RWPE2 (cell line): ENCODE measurements around the gene GCLM.

Experiments used
- ATAC-seq: fragments of 200-7000 bp; cut with Tn5 transposase; 3 replicates; pipeline ENCODE4 v1.9.1; 2021; ENCODE audit warnings: low read depth
- DNase-seq: peaks from one replicate; pipeline ENCODE4 v3.0.0-alpha.2; 2020; ENCODE audit warnings: low spot score
- H3K27ac ChIP-seq: fragments of 450-650 bp; 2 replicates; pipeline ENCODE4 v1.5.1; 2017; ENCODE audit warnings: mild to moderate bottlenecking; ENCODE audit not compliant: poor library complexity, severe bottlenecking
- H3K27me3 ChIP-seq: fragments of 250-450 bp; sonication (Bioruptor Pico); 2 replicates; pipeline ENCODE4 v1.5.1; 2021; ENCODE audit warnings: mild to moderate bottlenecking, moderate library complexity; ENCODE audit not compliant: insufficient read depth, poor library complexity, severe bottlenecking
- H3K36me3 ChIP-seq: fragments of 250-450 bp; sonication (Bioruptor Pico); 2 replicates; pipeline ENCODE4 v1.5.1; 2020; ENCODE audit warnings: low read depth, mild to moderate bottlenecking, moderate library complexity
- H3K4me1 ChIP-seq: fragments of 250-450 bp; sonication (Bioruptor Pico); 2 replicates; pipeline ENCODE4 v1.5.1; 2021; ENCODE audit warnings: mild to moderate bottlenecking, moderate library complexity; ENCODE audit not compliant: insufficient read depth, poor library complexity, severe bottlenecking
- H3K4me3 ChIP-seq: fragments of 250-450 bp; sonication (Bioruptor Pico); 2 replicates; pipeline ENCODE4 v1.5.1; 2021; ENCODE audit warnings: mild to moderate bottlenecking, moderate library complexity; ENCODE audit not compliant: severe bottlenecking
- H3K9me3 ChIP-seq: fragments of 250-450 bp; sonication (Bioruptor Pico); 2 replicates; pipeline ENCODE4 v1.5.1; 2021; ENCODE audit warnings: mild to moderate bottlenecking, moderate library complexity; ENCODE audit not compliant: severe bottlenecking
- TF ChIP-seq, protein P1 (sequence below): fragments of 450-650 bp; IDR thresholded peaks from one replicate; pipeline ENCODE4 v1.5.1; 2017; ENCODE audit warnings: mild to moderate bottlenecking, moderate library complexity; ENCODE audit not compliant: poor library complexity, severe bottlenecking

Gene GCLM

DNA sequence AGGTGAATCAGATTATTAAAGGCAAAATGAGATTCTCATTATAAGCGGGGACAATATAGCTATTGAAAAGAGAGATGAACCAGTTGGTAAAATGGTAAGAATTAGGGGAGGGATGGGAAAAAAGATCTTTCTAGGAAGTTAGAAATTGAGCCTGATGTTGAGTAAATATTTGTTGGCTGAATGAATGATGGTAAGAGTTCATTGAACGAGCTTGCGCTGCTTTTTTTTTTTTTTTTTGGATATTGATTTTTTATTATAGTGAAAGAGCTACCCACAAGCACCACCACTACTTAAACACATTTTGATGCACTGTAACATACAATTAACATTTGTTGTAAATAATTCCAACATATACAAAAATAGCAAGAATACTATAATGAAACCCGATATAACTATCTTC lies 1.1 kb upstream of the GCLM start:
- ATAC-seq, result no peak
- no peak overlapping the region for H3K4me3 ChIP-seq
- H3K9me3 ChIP-seq, result no peaks in the 10 kb centered on the region
- peaks cover 25% of the 10 kb centered on the region for H3K4me1 ChIP-seq
- H3K27me3 ChIP-seq, result no peaks in the 10 kb centered on the region
- no peak for DNase-seq
- TF ChIP-seq, protein P1, sequence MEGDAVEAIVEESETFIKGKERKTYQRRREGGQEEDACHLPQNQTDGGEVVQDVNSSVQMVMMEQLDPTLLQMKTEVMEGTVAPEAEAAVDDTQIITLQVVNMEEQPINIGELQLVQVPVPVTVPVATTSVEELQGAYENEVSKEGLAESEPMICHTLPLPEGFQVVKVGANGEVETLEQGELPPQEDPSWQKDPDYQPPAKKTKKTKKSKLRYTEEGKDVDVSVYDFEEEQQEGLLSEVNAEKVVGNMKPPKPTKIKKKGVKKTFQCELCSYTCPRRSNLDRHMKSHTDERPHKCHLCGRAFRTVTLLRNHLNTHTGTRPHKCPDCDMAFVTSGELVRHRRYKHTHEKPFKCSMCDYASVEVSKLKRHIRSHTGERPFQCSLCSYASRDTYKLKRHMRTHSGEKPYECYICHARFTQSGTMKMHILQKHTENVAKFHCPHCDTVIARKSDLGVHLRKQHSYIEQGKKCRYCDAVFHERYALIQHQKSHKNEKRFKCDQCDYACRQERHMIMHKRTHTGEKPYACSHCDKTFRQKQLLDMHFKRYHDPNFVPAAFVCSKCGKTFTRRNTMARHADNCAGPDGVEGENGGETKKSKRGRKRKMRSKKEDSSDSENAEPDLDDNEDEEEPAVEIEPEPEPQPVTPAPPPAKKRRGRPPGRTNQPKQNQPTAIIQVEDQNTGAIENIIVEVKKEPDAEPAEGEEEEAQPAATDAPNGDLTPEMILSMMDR, result no peak
- H3K36me3 ChIP-seq, result no peaks in the 10 kb centered on the region
- H3K27ac ChIP-seq, result no peak overlapping the region

- H3K4me3 ChIP-seq, result peak overlapping the region; percentile 97
- H3K27me3 ChIP-seq, result no peaks in the 10 kb centered on the region
- no peaks in the 10 kb centered on the region for H3K36me3 ChIP-seq
- peak; percentile 19 for ATAC-seq
- no peaks in the 10 kb centered on the region for H3K9me3 ChIP-seq
- TF ChIP-seq, protein P1, result no peak
- peaks cover 29% of the 10 kb centered on the region for H3K4me1 ChIP-seq
- DNase-seq, result peak; percentile 46
- H3K27ac ChIP-seq, result peak overlapping the region; percentile 61
These were observed 660 bp downstream of the GCLM start for GRCh38 chr1:93908394-93909145.

DNA sequence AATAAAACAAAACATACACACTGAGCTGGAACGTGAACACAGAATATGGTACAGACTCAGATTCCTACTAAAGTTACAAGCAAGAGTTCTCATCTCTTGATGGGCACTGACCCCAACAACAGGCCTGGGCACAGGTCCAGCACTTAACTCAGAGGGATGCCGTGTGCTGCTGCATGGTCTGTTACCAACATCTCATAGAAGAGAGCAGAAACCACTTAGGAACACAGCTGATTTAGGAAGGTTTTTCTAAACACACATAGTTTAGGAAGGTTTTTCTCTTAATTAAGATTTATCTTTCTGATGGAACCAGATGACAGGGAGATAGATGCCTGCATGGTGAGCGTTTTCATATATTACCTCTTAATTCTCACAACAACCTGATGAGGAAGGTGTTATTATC lies 1.5 kb downstream of the GCLM start:
- Histone ChIP-seq H3K27me3 (no peaks in the 10 kb centered on the region), H3K4me1 (peaks cover 29% of the 10 kb centered on the region), H3K9me3 (no peaks in the 10 kb centered on the region), H3K36me3 (no peaks in the 10 kb centered on the region), H3K27ac (no peak overlapping the region), H3K4me3 (peak overlapping the region; percentile 97)
- TF ChIP-seq, protein P1, result no peak
- no peak for ATAC-seq
- DNase-seq, result no peak

DNA sequence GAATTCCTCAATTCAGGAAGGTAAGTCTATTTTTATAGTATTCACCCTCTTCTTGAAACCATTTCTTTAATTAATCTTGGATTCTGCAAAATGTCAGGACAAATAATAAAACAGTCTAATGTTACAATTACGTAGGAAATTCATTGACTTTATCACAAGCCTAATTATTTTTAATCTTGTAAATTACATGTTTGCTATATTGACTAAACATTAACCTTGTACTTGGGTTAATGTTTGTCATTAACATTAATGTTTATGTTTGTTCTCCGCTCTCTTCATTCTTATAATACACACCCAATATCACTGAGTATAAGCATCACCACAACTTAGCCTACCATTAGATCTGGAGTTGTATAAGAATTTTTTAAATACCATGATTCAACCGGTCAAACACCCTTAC lies 2.8 kb downstream of the GCLM start:
- Histone ChIP-seq H3K27me3 (no peaks in the 10 kb centered on the region), H3K36me3 (peaks cover 3% of the 10 kb centered on the region), H3K4me1 (peaks cover 29% of the 10 kb centered on the region), H3K27ac (no peak overlapping the region), H3K4me3 (no peak overlapping the region), H3K9me3 (no peaks in the 10 kb centered on the region)
- TF ChIP-seq, protein P1, result no peak
- ATAC-seq (no peak), DNase-seq (no peak)

GRCh38 chr1:93905734-93906133 lies 3.5 kb downstream of the GCLM start:
- DNase-seq, result no peak
- H3K9me3 ChIP-seq, result no peaks in the 10 kb centered on the region
- H3K4me3 ChIP-seq, result no peak overlapping the region
- peaks cover 11% of the 10 kb centered on the region for H3K36me3 ChIP-seq
- H3K27ac ChIP-seq, result no peak overlapping the region
- no peaks in the 10 kb centered on the region for H3K27me3 ChIP-seq
- peaks cover 29% of the 10 kb centered on the region for H3K4me1 ChIP-seq
- TF ChIP-seq, protein P1, result no peak
- ATAC-seq, result no peak
